ENCODE results near the gene ANKRD6. TPM values are rescaled to one million over a fixed set of nuclear protein-coding genes. Genes with fewer than 3 reads are reported as not detected.

ANKRD6 gene
- total RNA-seq, 1 donor: 1.3 TPM

DNA sequence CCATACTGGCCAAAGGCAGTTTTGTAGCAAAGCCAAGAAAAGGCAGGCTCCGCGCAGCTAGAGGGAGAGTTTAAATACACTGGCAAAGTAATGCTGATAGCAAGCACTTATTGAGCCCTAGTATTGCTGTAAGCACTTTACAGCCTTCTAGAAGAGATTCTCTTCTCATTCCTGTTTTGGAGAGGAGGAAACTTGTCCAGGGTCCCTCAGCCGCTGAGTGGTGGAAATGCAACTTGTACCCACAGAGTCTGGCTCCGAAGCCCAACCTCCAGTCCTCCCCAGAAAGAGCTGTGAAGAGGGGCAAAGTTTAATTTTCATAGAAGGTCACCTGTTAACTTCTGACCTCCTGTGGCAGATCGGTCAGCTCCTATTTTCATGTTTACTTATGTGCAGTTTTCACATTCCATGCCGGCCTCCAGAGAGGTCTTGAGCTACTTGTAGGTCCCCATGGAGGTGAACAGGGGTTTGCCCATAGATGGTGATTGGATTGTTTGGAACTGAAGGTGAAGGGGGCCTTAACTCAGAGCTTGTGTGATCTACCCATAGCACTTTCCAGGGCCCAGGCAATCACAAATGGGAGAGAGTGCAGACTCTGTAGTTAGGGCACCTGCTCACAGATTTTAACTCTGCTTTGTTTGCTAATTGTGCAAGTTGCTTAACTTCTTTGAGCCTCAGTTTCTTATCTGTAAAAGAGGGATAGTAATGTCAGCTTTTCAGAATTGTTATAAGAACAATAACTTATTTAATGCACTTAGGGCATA is 134.9 kb downstream of the ANKRD6 start:
- no peak overlapping the region for H3K4me3 ChIP-seq (ENCODE audit: low read depth, low read length)
- TF ChIP-seq, protein P1, sequence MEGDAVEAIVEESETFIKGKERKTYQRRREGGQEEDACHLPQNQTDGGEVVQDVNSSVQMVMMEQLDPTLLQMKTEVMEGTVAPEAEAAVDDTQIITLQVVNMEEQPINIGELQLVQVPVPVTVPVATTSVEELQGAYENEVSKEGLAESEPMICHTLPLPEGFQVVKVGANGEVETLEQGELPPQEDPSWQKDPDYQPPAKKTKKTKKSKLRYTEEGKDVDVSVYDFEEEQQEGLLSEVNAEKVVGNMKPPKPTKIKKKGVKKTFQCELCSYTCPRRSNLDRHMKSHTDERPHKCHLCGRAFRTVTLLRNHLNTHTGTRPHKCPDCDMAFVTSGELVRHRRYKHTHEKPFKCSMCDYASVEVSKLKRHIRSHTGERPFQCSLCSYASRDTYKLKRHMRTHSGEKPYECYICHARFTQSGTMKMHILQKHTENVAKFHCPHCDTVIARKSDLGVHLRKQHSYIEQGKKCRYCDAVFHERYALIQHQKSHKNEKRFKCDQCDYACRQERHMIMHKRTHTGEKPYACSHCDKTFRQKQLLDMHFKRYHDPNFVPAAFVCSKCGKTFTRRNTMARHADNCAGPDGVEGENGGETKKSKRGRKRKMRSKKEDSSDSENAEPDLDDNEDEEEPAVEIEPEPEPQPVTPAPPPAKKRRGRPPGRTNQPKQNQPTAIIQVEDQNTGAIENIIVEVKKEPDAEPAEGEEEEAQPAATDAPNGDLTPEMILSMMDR (IDR thresholded peaks at IDR 0.05; ENCODE audit: insufficient read depth, low read depth, low read length): no peak
- DNase-seq (ENCODE audit: low read depth): no peak

DNA sequence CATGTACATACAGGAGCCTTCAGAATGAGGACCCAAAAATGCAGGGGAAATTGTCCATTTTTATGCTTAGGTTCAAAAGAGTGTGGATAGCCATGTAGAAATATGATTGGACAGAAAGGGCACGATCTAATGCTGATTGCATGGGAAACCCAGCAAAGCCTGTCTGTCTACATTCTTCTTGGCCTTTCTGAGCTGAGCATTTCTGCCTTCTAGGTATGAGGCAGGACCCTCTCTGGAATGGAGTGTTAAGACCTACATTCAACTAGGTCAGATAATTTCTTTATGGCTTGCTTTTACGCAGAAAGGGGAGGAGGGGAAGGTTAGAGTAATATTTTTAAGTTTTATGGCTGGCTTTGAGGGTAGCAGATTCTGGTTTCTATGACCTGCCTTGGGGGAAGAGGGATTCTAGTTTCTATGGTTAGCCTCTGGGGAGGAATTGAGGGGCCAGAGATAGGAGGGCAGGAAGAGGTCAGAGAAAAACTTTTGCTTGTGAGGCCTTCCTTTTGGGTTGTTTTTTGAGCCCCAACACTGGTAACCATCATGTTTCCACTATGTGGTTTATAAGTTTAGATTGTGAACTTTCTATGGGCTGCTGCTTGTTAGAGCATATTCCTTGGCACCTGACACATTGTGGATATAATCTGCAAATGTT is 142.1 kb downstream of the ANKRD6 start:
- no peak overlapping the region for H3K4me3 ChIP-seq (ENCODE audit: low read depth, low read length)

GRCh38 chr6:89575562-89575960 is 142.6 kb downstream of the ANKRD6 start:
- H3K4me3 ChIP-seq (ENCODE audit: low read depth, low read length): no peak overlapping the region
- DNase-seq (ENCODE audit: low read depth): no peak
- TF ChIP-seq, protein P1 (IDR thresholded peaks at IDR 0.05; ENCODE audit: insufficient read depth, low read depth, low read length): no peak

More for the DNA sequence above, 142.1 kb downstream of the ANKRD6 start:
- TF ChIP-seq, protein P1 (IDR thresholded peaks at IDR 0.05; ENCODE audit: insufficient read depth, low read depth, low read length): no peak
- DNase-seq (ENCODE audit: low read depth): no peak

GRCh38 chr6:89580997-89581666 is 148.2 kb downstream of the ANKRD6 start:
- no peak for DNase-seq (ENCODE audit: low read depth)
- no peak overlapping the region for H3K4me3 ChIP-seq (ENCODE audit: low read depth, low read length)
- TF ChIP-seq, protein P1 (IDR thresholded peaks at IDR 0.05; ENCODE audit: insufficient read depth, low read depth, low read length): no peak

- no peak overlapping the region for H3K4me3 ChIP-seq (ENCODE audit: low read depth, low read length)
- TF ChIP-seq, protein P1 (IDR thresholded peaks at IDR 0.05; ENCODE audit: insufficient read depth, low read depth, low read length): no peak
- DNase-seq (ENCODE audit: low read depth): no peak
Measured at GRCh38 chr6:89581689-89582088, 148.7 kb downstream of the ANKRD6 start.

DNA sequence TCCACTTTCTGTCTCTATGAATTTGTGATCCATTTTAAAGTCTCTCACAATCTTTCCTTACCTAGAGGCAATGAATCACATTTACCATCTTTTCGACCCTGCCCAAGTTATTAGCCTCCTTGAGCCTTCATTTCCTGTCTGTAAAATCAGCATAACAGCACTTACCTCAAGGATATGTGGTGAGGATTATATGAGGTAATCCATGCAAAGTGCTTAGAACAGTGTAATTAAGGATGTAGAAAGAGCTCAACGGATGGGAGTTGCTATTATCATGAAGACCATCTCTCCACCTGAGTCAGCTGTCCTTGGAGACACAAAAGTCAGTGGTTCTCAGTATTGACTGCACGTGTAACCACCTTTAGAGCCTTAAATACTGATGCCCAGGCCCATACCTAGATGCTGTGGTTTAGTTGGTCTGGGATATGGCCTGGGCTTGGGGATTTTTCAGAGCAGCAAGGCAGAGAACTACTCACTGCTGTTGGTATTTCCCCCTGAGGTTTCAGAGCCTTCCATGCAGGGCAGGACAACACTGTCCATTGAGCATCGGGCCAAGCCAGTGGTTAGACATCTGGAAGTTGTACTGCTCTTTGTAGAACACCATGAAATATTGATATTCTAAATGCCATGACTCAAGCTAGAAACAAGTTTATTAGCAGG is 149.8 kb downstream of the ANKRD6 start:
- TF ChIP-seq, protein P1 (IDR thresholded peaks at IDR 0.05; ENCODE audit: insufficient read depth, low read depth, low read length): no peak
- no peak overlapping the region for H3K4me3 ChIP-seq (ENCODE audit: low read depth, low read length)
- no peak for DNase-seq (ENCODE audit: low read depth)

Data from fibroblast of villous mesenchyme (primary cell).